ENCODE measurements around the gene SFXN5.
"Not testable (repeated sequence)": the region's sequence is repeated elsewhere in the genome, so short reads cannot be mapped to it uniquely, and the experiment has no call there.

Gene SFXN5

DNA sequence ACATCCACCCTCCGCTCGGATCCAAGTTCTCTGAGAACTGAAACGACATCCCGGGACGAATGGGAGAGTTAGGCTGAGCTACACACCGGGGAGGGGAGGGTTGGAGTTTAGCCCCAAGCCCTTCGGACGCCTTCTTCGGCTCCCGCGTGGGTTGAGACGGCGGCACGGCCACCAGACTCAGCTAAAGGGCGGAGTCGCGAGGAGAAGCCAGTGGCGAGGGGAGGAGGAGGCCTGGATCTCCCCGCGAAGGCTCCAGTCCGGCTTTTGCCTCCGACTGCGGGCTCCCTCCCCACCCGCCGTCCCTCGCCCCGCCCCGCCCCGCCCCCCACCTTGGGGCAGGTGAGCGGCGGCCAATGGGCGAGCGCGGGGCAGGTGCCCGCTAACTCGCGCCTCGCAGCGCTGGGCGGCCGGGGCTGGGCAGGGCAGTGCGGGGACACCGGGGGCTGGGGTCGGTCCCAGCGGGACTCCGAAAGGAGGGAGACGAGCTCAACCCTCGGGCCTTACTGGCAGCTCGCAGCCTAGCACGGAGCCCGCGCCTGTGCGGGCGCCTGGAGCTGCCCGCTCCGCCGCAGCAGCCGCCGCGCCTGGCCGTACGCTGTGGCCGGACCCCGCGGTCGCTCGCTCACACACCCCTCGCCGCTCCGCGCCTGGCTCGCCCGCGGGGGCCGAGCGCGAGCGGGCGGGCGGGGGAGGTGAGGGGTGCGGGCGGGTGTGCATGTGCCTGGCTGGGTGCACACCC lies 154.2 kb downstream of the SFXN5 start, which contains the start of gene EMX1:
EMX1 (plus strand) TSS at position 382 of the 739 bp plus-strand sequence; CDS start at position 716, 334 bp downstream.
- DNase-seq: no peak

DNA sequence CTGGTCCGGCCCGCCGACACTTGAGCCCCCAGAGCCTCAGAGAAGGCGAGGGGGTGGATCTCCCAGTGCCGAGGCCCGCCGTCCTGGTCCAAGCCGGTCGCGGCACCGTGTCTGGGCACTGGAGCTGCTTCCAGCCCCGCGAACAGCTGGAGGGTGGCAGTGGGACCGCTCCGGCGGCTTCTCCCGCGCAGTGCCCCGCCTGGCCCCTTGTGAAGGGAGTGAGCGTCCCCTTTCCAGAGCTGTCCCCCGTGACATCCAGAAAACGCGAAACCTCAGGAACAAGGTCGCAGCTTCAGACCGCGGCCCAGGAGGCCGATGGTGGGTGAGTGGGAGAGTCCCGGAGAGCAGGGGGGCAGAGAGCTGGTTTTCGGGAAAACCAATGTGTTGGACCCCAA lies 154.8 kb downstream of the SFXN5 start:
- no peak for DNase-seq

DNA sequence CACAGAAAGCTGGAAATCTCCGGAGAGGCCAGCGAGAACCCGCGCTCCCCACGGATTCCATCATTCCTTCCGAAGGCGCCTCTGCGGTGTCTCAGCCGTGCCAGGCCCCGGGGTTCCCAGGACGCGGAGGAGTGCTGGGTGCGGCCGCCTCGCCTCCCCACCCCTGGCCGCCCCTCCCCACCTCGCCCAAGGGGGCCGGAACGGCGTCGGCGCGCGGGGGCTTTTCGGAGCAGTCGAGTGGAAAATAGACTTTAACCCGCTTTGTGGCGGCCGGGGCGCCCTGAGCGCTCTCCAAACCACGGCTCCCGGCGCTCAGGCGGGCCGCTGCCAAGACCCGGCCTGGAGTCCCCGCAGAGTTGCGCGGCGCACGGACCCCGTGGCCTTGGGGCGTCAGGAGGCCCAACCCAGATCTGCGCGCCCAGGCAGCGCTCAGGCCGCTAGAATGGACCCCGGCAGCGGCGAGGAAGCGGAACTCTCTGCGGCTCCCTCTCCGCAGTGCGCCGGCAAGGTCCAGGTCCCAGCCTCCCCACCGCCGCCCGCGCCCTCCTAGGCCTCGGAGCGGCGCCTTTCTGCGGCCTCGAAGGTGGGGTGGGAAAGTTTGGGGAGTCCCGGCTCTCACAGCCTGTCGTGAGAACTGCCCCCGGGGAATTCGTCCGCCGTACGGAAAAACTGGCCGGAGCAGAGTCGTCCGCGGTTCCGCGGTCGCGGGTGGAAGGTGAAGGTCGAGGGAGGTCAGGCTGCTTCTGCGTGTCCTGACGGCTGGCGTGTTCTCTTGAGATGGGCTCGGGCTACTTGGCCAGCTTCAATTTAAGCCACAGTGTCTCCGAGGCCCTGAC lies 155.4 kb downstream of the SFXN5 start:
- no peak for DNase-seq

DNA sequence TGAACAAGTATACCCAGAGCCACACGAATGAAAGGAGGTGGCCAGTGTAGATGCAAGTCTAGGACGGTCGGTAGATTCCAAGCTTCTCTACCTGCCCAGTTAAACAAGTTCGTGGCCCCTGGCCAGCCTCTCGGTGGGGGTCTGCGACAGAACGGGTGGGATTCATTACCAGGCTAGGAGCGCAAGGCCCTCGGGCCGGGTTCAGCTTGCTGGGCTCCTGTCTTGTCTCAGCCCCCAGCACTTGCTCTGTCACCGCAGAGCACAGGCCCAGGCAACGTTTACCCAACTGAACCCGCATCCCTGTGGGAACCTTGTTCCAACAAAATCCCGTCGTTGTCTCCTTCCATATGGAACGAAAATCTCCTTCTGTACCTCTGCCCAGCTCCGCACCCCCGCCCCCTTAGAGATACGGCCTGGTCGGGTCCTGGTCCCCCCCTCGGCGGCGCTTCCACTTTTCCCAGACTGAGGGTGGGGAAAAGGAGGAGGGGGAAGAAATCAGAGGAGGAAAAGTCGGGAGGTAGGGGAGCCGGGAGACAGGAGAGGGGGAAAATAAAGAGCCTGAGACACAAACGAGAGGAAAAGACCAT lies 156.1 kb downstream of the SFXN5 start:
- DNase-seq: no peak

DNA sequence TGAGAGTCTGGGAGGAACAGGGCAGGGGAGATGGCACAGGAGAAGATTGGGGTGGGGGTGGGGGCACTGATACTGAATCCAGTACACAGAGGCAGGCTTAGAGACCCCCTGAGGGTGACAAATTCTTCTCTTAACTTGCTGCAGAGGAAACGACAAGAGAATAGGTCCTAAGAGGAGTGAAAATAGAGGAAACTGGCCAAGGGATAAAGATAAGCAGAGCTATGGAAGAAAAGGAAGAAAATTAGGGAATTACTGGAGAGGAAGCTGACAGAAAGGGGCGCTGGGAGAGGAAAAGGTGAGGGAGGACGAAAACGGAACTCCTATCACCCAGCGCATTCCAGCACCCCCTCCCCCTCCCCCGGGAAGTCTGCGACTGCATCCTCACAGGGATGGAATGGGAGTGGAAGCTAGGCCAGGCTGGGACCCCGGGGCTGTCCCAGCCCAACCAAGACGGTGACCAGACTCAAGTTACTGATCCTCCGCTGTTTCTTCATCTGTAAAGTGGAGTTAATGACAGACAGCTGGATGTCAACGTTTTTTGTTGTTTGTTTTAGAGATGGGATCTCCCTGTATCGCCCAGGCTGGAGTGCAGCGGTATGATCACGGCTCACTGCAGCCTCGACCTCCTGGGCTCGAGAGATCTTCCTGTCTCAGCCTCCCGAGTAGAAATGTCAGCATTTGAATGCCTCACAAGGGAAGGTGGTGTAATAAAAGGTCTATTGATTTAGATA lies 156.8 kb downstream of the SFXN5 start:
- no peak for DNase-seq

DNA sequence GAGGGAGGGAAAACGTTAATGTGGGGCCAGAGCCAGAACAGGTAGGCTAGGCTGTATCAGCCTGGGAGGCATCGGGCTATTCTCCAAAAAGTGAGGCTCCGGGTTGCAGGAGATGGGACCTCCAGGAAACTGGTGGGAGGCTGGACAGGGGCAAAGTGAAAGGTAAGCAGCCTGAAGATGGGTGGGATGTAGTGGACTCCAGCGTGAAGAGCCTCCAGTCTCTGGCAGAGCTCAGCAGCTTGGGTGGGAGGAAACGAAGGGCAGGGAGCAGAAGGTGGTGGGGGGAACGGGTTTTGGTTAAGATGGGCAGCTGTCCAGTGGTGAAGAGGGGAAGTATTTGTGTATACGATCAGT lies 157.3 kb downstream of the SFXN5 start:
- DNase-seq: no peak

DNA sequence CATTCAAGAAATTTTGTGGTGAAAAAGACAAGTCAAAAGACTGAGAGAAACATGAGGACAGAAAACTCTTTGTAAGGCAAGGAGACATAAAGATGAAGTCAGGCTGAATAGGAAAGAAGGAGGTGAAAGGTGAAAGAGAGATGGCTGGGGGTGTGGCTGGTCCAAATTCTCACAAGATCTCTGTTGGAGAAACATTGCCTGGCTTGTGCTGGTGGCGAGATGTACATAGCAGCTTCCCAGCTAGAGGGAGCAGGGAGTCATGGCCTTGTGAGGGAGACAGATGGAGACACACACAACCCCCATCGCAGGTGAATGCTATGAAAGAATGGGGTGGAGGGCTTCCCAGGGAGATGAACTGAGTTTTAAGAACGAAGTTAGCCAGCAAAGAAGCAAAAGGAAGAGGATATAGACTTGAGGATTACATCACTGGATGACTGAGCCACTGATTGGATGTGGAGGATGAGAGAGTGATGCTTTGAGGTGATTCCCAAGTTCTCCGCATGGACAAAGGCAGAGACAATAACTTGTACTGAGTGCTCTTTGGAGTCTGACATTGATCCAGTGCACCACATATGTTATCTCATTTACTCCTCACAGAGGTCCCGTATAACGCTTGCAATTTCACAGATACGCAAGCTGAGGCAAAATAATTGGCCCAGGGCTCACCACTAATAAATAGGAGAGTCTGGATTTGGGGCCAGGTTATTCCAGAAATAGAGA lies 157.9 kb downstream of the SFXN5 start:
- no peak for DNase-seq

DNA sequence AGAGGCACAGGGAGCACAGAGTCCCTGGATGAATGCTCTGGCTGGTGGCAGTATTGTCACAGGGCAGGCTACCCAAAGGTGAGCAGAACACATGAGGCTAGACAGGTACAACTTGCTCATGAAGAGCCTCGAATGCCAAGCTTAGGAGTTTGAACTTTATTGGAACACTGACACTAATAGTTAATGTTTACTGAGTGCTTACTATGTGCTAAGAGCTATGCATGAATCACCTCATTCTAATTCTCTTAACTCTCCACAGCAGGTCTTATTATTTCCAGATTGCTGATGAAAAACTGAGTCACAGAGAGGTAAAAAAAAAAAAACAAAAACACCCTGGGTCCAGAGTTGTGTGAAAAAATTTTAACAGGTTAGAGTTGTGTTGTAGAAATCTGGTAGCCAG lies 160.3 kb downstream of the SFXN5 start:
- no peak for DNase-seq

DNA sequence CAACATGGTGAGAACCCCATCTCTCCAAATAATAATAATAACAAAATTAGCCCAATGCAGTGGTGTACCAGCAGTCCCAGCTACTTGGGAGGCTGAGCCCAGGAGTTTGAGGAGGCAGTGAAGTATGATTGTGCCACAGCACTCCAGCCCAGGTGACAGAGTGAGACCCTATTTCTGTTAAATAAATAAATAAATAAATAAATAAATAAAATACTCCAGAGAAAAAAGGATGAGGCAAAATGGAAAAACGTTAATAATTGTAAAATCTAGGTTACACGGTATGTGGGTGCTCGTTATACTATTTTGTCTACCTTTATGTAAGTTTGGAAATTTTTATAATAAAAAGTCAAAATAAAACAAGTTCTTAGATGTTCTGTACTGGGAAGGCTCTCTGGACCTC lies 162.8 kb downstream of the SFXN5 start:
- DNase-seq: no peak

DNA sequence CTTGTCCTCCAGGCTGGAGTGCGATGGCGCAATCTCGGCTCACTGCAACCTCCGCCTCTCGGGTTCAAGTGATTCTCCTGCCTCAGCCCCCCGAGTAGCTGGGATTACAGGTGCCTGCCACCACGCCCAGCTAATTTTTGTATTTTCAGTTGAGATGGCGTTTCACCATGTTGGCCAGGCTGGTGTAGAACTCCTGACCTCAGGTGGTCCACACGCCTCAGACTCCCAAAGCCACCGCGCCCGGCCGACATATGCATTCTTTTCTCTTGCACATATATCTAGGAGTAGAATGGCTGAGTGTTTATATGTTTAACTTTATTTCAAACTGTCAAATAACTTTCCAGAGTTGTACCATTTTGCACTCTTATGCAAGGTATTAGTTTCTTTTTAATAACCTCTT lies 164.1 kb downstream of the SFXN5 start:
- DNase-seq: not testable (repeated sequence)

DNA sequence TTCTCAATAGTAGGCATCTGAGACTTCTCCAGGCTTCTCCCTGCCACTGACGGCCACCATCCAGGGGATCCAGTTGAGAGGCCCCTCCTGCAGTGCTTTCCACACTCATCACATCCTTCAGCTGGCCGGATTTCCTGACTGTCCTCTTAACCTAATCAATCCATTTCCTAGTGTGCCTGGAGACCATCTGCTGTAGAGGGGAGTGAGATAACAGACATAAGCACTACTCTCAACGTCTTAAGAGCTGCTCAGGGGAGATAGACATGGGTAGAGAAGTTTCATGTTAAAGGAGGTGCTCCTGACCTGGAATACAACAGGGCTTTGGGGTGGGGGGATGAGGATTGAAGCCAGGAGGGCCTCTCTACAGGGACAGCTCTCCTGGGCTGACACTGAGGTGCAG lies 170.1 kb downstream of the SFXN5 start:
- no peak for DNase-seq

DNA sequence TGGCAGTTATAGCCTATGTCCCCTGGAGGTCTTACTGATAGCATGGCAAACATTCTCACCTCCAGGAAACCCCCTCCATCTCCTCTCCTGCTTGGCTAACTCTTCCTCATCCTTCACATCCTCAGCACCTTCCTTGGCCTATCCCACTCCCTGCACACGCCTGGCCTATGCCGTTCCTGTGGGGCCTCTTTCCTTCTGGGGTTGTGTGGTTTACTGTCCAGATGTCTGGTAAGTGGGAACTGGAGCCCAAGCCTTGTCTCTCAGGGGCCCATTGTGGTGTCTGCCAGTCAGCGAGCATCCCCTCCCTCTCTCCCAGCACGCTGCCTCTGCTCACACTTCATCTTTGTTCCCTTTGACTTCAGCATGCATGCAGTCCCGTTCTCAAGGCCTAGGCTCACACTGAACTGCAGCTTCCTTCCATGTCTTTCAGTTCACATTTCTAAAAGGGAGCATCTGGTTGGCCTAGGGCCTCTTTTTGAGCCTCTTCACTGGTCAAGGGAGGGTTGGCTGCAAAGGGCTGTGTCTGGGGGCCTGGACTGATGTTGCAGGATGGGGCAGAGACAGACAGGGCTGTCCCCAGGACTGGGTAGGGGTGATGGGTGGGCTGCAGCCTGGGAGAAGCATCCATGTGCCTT lies 171.2 kb downstream of the SFXN5 start:
- no peak for DNase-seq

DNA sequence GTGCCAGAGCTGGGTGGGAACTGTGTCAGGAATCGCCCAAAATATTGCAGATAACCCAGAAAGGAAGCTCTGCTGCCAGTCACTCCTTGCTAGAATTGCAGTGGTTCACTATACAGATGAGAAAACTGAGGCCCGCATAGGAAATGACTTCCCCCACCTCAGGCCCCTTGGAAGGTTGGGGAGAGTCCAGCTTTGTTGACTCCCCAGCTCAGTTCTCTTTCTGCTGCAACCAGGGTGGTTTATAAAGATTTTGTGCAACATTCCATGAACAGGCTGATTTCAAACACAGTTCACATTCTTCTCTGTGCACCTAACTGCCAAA lies 173.0 kb downstream of the SFXN5 start:
- DNase-seq: no peak

DNA sequence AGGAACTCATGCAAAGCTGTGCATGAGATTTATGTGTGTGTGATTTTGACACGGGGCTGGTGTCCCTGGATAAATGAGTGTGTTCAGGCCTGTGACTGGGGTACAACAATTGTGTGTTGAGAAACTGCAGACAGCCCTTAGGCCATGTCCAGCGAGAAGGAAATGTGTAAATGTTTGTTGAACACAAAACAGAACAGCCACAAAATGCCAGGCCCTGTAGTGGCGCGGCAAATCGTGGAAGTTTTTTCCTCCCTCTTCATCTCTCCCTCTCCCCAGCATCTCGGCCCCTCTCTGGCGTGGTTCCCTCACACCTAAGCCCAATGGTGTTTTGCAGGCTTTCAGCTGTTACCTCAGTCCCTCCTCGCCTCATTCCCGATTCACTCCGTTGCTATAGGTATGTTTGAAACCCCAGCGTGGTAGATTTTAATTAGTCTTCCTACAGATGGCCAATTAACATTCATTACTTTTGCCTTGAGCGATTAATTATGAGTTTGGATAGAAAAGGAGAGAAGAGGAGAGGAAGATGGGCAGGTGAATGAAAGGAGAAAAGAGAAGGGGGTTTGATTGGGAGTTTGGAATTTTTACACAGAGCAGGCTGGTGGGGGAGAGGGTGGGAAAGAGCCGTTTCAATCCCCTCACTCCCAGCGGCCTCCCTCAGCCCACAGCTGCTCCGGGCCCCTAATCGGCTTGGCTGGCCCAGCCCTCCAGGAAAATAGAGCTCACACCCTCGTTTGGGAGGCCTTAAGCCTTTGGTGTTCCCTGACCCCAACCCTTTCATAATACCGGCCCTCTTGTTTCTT lies 173.5 kb downstream of the SFXN5 start:
- DNase-seq: no peak

DNA sequence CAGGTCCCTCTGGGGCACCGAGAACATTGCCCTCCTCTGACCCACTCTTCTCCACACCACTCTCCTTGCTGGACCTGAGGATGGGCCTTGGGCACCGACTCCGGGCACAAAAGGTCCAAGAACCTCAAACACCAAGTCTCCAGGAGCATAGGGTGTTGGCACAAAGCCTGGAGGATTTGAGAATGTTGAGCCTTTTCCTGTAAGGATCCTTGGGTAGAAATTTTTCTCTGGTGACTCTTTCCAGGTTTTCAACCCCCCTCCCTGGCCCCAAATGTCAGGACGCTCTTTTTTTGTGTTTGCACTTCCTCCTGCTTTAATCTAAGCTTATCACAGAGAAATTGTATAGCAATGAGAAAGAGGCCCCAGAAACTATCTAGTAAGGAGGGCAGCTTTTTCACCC lies 175.1 kb downstream of the SFXN5 start:
- DNase-seq: no peak

DNA sequence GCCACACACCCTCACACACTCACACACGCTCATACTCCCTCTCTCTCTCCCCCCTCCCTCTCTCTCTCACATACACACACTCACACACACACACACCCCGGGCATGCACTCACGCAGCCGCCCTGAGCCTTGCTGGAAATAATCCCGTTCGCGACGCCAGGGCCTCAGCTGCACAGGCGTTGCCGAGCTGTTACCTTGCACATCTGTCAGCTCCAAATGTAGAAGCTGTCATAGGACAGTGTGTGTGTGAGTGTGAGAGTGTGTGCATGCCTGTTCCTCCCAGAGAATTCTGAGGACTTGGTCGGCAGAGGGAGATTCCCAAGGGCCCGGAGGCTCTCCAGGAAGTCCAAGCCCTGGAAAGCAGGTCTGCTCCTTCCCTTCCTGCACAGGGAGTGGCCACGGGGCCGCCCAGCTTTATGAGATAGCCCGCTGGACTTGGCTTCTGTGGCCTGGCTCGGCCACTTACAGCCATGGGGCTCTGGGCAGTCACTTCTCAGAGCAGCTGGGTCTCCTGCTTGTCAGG lies 175.7 kb downstream of the SFXN5 start:
- DNase-seq: no peak

DNA sequence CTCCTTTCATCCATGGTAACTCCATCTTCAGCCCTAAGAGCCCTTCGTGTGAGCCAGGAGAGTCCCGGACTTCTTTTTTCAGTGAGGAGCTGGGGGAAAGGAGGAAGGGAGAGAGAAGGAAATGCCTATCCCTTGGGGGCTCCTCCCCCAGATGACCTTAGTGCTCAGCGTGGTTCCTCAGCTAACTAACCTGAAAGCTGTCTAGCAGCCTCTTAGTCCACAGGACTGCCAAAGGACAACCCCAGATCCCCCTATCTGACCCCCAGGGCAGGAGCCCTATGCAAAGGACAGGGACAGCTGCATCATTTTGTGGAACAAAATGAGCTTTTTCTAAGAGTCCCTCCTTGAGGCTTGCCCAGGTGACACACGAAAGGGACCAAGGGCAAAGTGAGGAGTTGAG lies 176.4 kb downstream of the SFXN5 start:
- DNase-seq: no peak

DNA sequence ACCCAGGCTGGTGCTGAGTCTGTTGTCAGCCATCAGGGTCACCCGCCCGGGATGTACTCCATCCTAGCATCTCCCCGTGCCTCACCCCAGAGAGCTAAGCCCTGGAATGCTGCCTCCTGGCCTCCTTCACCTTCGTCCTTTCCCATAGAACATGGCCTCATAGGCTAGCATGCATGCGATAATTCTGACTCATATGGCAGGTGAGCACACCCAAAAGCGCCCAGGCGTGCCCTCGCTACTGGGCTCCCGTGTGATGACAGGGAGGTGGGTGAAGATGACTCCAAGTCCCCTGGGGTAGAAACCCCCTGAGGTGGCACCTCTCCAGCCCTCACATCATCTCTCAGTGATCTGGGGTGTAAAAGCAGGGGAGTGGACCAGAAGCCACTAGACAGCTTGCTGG lies 177.0 kb downstream of the SFXN5 start:
- no peak for DNase-seq

DNA sequence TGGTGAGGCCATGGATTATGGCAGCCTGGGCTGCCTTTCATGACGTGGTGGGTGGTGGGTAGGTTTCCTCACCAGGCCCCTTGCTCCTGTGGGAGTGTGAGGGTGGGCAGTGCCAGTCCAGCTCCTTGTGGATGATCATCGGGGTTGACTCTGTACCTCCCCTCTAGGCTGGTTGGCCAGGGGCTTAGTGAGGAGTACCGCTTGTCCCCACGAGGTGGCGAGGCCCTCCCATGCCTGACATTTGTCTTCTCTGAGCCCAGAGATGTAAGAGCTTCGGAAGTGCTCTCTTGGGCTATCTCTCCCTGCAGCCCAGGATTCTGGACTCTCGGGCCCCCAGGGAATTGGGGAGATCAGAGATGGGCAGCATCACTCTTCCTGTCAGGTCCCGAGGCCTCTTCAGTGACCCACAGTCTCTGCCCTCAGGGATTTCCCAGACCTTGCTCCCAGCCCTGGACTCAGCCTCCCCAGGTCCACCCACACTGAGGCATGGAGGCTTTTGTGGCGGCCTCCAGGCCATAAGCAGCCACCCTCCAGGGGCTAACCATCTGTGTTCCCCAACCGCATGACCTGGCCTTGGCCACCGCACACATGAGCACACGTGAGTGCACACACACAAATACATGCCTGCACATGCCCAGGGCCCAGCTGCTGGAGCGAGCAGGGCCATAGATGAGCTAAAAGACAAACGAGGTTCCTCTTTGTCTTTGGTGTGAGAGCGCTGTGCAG lies 177.8 kb downstream of the SFXN5 start:
- DNase-seq: no peak

DNA sequence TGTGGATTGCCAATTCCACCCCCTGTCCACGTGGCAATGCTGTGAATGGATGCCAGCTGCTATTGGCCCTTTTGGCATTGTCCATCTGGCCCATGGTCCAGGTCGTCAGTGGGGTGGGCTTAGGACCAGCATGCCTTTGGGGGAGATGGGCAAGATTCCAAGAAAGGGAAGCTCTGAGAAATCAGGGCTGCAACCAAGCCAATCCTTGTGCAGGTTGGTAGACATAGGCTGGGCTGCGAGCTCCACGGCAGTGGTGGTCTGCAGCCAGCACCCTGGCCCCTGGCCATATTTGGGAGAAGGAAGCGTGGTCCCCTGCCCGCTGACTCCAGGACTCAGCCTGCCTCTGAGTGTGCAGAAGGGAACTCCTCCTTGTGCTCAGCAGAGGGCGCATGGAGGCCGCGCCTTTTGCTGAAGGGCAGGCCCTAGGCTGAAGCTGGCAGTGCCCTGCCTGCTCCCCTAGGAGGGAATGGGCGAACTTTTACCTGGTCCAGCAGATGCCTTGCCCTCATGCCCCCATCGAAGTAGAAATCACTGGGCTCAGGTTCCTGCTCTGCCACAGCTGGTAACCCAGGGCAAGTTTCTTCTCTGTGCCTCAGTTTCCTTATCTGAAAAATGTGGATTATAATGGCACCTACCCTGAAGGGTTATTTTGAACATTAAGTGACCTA lies 178.9 kb downstream of the SFXN5 start:
- peak; percentile 44 for DNase-seq
